OCI-LY1 (cell line): ENCODE results near the gene TRIM13.

Experiments used
- CTCF ChIP-seq: fragments of 200-600 bp; sonication (generic), shearing (Covaris generic); IDR thresholded peaks from 2 replicates; pipeline ENCODE4 v1.5.1; 2017; ENCODE audit warnings: mild to moderate bottlenecking, antibody characterized with exemption, low read length, moderate library complexity, mixed read lengths
- EZH2 ChIP-seq: fragments of 200-600 bp; sonication (generic), shearing (Covaris generic); IDR thresholded peaks from 2 replicates; pipeline ENCODE4 v1.8.0; 2017; ENCODE audit warnings: borderline replicate concordance, mixed run types, mild to moderate bottlenecking, antibody characterized with exemption, low read length, moderate library complexity, mixed read lengths

GRCh38 chr13:49958321-49958720, 38.5 kb upstream of the TRIM13 start:
- TF ChIP-seq CTCF = no peak
- TF ChIP-seq EZH2 = no peak
